ENCODE data around the gene ZNF778.
"Not testable (repeated sequence)": the region's sequence is repeated elsewhere in the genome, so short reads cannot be mapped to it uniquely, and the experiment has no call there.

ZNF778 gene

GRCh38 chr16:89233678-89234490 is 16.4 kb downstream of the ZNF778 start:
- no peak overlapping the region for H3K4me3 ChIP-seq (ENCODE audit: low read length)
- no peak for TF ChIP-seq ZNF274 (IDR thresholded peaks at IDR 0.05; ENCODE audit: low read depth, low read length)

- no peak for TF ChIP-seq ZNF274 (IDR thresholded peaks at IDR 0.05; ENCODE audit: low read depth, low read length)
- H3K4me3 ChIP-seq (ENCODE audit: low read length) = no peak overlapping the region
Measured at GRCh38 chr16:89237733-89238132, 20.2 kb downstream of the ZNF778 start.

GRCh38 chr16:89241187-89242007 is 23.9 kb downstream of the ZNF778 start:
- no peak for TF ChIP-seq ZNF274 (IDR thresholded peaks at IDR 0.05; ENCODE audit: low read depth, low read length)
- H3K4me3 ChIP-seq (ENCODE audit: low read length) = peak overlapping the region; percentile 91

GRCh38 chr16:89242795-89243200 is 25.3 kb downstream of the ZNF778 start:
- no peak for TF ChIP-seq ZNF274 (IDR thresholded peaks at IDR 0.05; ENCODE audit: low read depth, low read length)
- H3K4me3 ChIP-seq (ENCODE audit: low read length) = no peak overlapping the region

GRCh38 chr16:89243664-89244063 is 26.2 kb downstream of the ZNF778 start:
- no peak for TF ChIP-seq ZNF274 (IDR thresholded peaks at IDR 0.05; ENCODE audit: low read depth, low read length)
- H3K4me3 ChIP-seq (ENCODE audit: low read length) = no peak overlapping the region

GRCh38 chr16:89244264-89244663 is 26.8 kb downstream of the ZNF778 start:
- not testable (repeated sequence) for H3K4me3 ChIP-seq (ENCODE audit: low read length)

- no peak overlapping the region for H3K4me3 ChIP-seq (ENCODE audit: low read length)
- TF ChIP-seq ZNF274 (IDR thresholded peaks at IDR 0.05; ENCODE audit: low read depth, low read length) = no peak
Measured at GRCh38 chr16:89244754-89245153, 27.3 kb downstream of the ZNF778 start.

GRCh38 chr16:89246383-89246902 is 28.9 kb downstream of the ZNF778 start:
- peak overlapping the region; percentile 44; the same call in 1 of the 2 replicates for H3K4me3 ChIP-seq (ENCODE audit: low read length)

GRCh38 chr16:89246903-89247733 is 29.6 kb downstream of the ZNF778 start:
- TF ChIP-seq ZNF274 (IDR thresholded peaks at IDR 0.05; ENCODE audit: low read depth, low read length) = no peak
- H3K4me3 ChIP-seq (ENCODE audit: low read length) = peak overlapping the region; percentile 66; the same call in 1 of the 2 replicates

More at GRCh38 chr16:89246383-89246902, 28.9 kb downstream of the ZNF778 start:
- no peak for TF ChIP-seq ZNF274 (IDR thresholded peaks at IDR 0.05; ENCODE audit: low read depth, low read length)

- H3K4me3 ChIP-seq (ENCODE audit: low read length) = peak overlapping the region; percentile 66; the same call in 1 of the 2 replicates
Measured at GRCh38 chr16:89247734-89248075, 30.2 kb downstream of the ZNF778 start.

GRCh38 chr16:89248196-89248982 is 30.9 kb downstream of the ZNF778 start:
- no peak for TF ChIP-seq ZNF274 (IDR thresholded peaks at IDR 0.05; ENCODE audit: low read depth, low read length)
- H3K4me3 ChIP-seq (ENCODE audit: low read length) = peak overlapping the region; percentile 66; the same call in 1 of the 2 replicates

- no peak for TF ChIP-seq ZNF274 (IDR thresholded peaks at IDR 0.05; ENCODE audit: low read depth, low read length)
- H3K4me3 ChIP-seq (ENCODE audit: low read length) = no peak overlapping the region
Measured at GRCh38 chr16:89253548-89254287, 36.2 kb downstream of the ZNF778 start.
